T-cell (primary cell): Measurements from ENCODE around the gene MEIS1. TPM values are rescaled to one million over a fixed set of nuclear protein-coding genes. Genes with fewer than 3 reads are reported as not detected.

ENCODE experiments used
- ATAC-seq, 4 experiments: fragments of 200-7000 bp in 3 of 4; fragments of 150-1000 bp in 1 of 4; cut with Tn5 transposase; replicated peaks in 1 of 4; 1 replicate in 3 of 4; 2 replicates in 1 of 4; pipeline ENCODE4 v1.10.0; 2021; ENCODE audit warnings: moderate library complexity in 3 of 4, mild to moderate bottlenecking in 2 of 4, moderate number of reproducible peaks in 1 of 4
- CTCF ChIA-PET, 2 donors: fragments of 300-600 bp; sonication (Branson Sonifier 250); formaldehyde crosslinking; loops; one replicate each; lab custom pipeline; 2022; ENCODE audit warnings: antibody characterized with exemption in 2 of 2; lab: Charles Lee
- POLR2A ChIA-PET, 2 donors: fragments of 300-600 bp; sonication (Branson Sonifier 250); formaldehyde crosslinking; loops; one replicate each; lab custom pipeline; 2022; ENCODE audit warnings: antibody characterized with exemption in 2 of 2; lab: Charles Lee
- DNase-seq, 35 experiments: peaks; one replicate each; pipeline versions ENCODE4 v3.0.0 to v3.0.0-alpha.2; 2013 to 2023
- H3K27ac ChIP-seq: one replicate; pipeline ENCODE4 v1.5.1; 2013; ENCODE audit warnings: low read length
- H3K27me3 ChIP-seq, 2 experiments: replicated peaks in 1 of 2; 1 replicate in 1 of 2; 2 replicates in 1 of 2; pipeline versions ENCODE4 v1.6.1 to v1.7.0; 2013; ENCODE audit warnings: low read length in 1 of 2, mixed read lengths in 1 of 2; ENCODE audit not compliant: control insufficient read depth in 2 of 2, insufficient read depth in 2 of 2; ENCODE audit errors: extremely low read depth in 1 of 2
- H3K36me3 ChIP-seq, 2 donors: 1 replicate in 1 of 2; 2 replicates in 1 of 2; pipeline versions ENCODE4 v1.6.1 to v1.7.0; 2013; ENCODE audit warnings: low read length in 1 of 2; ENCODE audit not compliant: control insufficient read depth in 2 of 2, insufficient read depth in 1 of 2; ENCODE audit errors: extremely low read depth in 1 of 2
- H3K4me1 ChIP-seq, 2 experiments: 1 replicate in 1 of 2; 2 replicates in 1 of 2; pipeline versions ENCODE4 v1.6.1 to v1.7.0; 2013; ENCODE audit warnings: low read length in 2 of 2, mixed read lengths in 1 of 2; ENCODE audit not compliant: insufficient read depth in 2 of 2, control insufficient read depth in 1 of 2; ENCODE audit errors: extremely low read depth in 1 of 2
- H3K4me3 ChIP-seq, 2 donors: 1 replicate in 1 of 2; 2 replicates in 1 of 2; pipeline versions ENCODE4 v1.5.1 to v1.7.0; 2013; ENCODE audit warnings: mild to moderate bottlenecking in 2 of 2, low read length in 1 of 2, moderate library complexity in 1 of 2; ENCODE audit not compliant: control insufficient read depth in 1 of 2; ENCODE audit errors: extremely low read depth in 1 of 2
- H3K9me3 ChIP-seq: 2 replicates; pipeline ENCODE4 v1.7.0; 2013
- H3K27ac Mint-ChIP-seq, 2 donors: one replicate each; pipeline ENCODE4 v1.8.0; 2020 to 2021; ENCODE audit warnings: mild to moderate bottlenecking in 2 of 2, mixed read lengths in 2 of 2
- H3K27me3 Mint-ChIP-seq, 2 donors: one replicate each; pipeline ENCODE4 v1.8.0; 2021 to 2022; ENCODE audit warnings: mixed read lengths in 2 of 2
- H3K36me3 Mint-ChIP-seq: one replicate; pipeline ENCODE4 v1.8.0; 2021; ENCODE audit warnings: mixed read lengths
- H3K4me1 Mint-ChIP-seq, 3 donors: one replicate each; pipeline ENCODE4 v1.8.0; 2020 to 2022; ENCODE audit warnings: mixed read lengths in 3 of 3, mild to moderate bottlenecking in 1 of 3
- H3K4me3 Mint-ChIP-seq, 3 donors: one replicate each; pipeline ENCODE4 v1.8.0; 2020 to 2022; ENCODE audit warnings: mild to moderate bottlenecking in 3 of 3, mixed read lengths in 3 of 3, moderate library complexity in 3 of 3
- H3K9me3 Mint-ChIP-seq, 3 donors: one replicate each; pipeline ENCODE4 v1.8.0; 2020 to 2022; ENCODE audit warnings: mixed read lengths in 3 of 3
- WGBS: methylation state at CpG from one replicate; pipeline ENCODE4 v1.1.5; 2013; ENCODE audit warnings: missing lambda C conversion rate; ENCODE audit not compliant: insufficient coverage; 5-methylcytosine and 5-hydroxymethylcytosine counted together
- total RNA-seq, 35 experiments: library from RNA in 6 of 35; stranded (reverse) in 6 of 35; fragments of 120-200 nt in 1 of 35; gene quantifications; one replicate each; pipeline versions ENCODE4 v1.2.1 to v1.2.4 and lab custom pipeline; 2013 to 2026

MEIS1 gene
- total RNA-seq, 5 donors from 2014 or later (not counting 1 experiment from before 2014, with no cell fraction given) = 0.32 to 3.4 (median 0.90) TPM

DNA sequence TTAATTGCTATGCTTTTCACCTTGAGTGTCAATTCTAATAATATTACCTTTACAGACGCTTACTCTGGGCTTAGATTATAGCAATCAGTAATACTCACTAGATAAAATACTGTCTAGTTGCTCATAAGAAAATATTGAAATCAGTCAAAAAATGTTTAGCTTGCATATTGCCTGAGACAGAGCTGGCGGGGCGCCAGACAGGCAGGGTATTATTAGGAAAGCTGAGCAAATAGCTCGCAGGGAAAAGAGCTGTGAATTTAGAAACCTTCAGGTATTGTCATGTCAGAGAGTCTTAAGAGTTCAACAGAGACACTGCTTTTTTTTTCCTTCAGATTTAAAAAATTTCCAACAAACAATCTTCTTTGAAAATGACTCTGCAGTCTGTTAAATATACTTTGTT, 118.4 kb downstream of the MEIS1 start:
- no peaks in the 10 kb centered on the region for H3K9me3 ChIP-seq
- no peaks in the 10 kb centered on the region for H3K4me1 ChIP-seq
- Mint-ChIP-seq H3K4me3 (no peak overlapping the region), H3K36me3 (no peaks in the 10 kb centered on the region), H3K27me3 (peaks cover 3 to 13% of the 10 kb centered on the region in 2 donors), H3K9me3 (peaks cover 0 to 7% (median 0%) of the 10 kb centered on the region in 3 donors), H3K27ac (no peak overlapping the region), H3K4me1 (peaks cover 4 to 11% (median 5%) of the 10 kb centered on the region in 3 donors)
- POLR2A ChIA-PET = no interaction called here
- no peaks in the 10 kb centered on the region for H3K27me3 ChIP-seq
- no peak overlapping the region for H3K4me3 ChIP-seq
- ATAC-seq (no peak), DNase-seq (no peak)
- no peaks in the 10 kb centered on the region for H3K36me3 ChIP-seq
- H3K27ac ChIP-seq = no peak overlapping the region
- WGBS = 87% methylated on average over 3 of the region's 4 CpGs
- CTCF ChIA-PET = no interaction called here

- no peak for DNase-seq
These were observed 120.2 kb downstream of the MEIS1 start for GRCh38 chr2:66555091-66555490.

GRCh38 chr2:66555501-66556324, 120.8 kb downstream of the MEIS1 start:
- ChIA-PET POLR2A (interaction anchor here in 1 of 2 donors (0.6 kb wide), 1 partner anchor 1739 kb away, joined by 7 read pairs; no protein-coding TSS in a partner anchor), CTCF (no interaction called here)
- DNase-seq (no peak), ATAC-seq (no peak)
- H3K27me3 Mint-ChIP-seq = peaks cover 4 to 13% of the 10 kb centered on the region in 2 donors
- no peaks in the 10 kb centered on the region for H3K36me3 ChIP-seq
- H3K4me1 ChIP-seq = no peaks in the 10 kb centered on the region
- H3K27me3 ChIP-seq = no peaks in the 10 kb centered on the region
- peaks cover 0 to 7% (median 0%) of the 10 kb centered on the region in 3 donors for H3K9me3 Mint-ChIP-seq
- H3K27ac Mint-ChIP-seq = no peak overlapping the region
- 17% methylated on average over 2 of the region's 14 CpGs for whole genome bisulfite sequencing
- peak overlapping the region in 1 of 3 donors; percentile 33 for H3K4me3 Mint-ChIP-seq
- H3K36me3 Mint-ChIP-seq = no peaks in the 10 kb centered on the region
- no peaks in the 10 kb centered on the region for H3K9me3 ChIP-seq
- H3K27ac ChIP-seq = no peak overlapping the region
- H3K4me1 Mint-ChIP-seq = peaks cover 4 to 11% (median 5%) of the 10 kb centered on the region in 3 donors
- H3K4me3 ChIP-seq = no peak overlapping the region

More at GRCh38 chr2:66555091-66555490, 120.2 kb downstream of the MEIS1 start:
- Mint-ChIP-seq H3K27me3 (peaks cover 3 to 13% of the 10 kb centered on the region in 2 donors), H3K9me3 (peaks cover 0 to 7% (median 0%) of the 10 kb centered on the region in 3 donors), H3K27ac (no peak overlapping the region), H3K36me3 (no peaks in the 10 kb centered on the region), H3K4me3 (no peak overlapping the region), H3K4me1 (peaks cover 4 to 11% (median 5%) of the 10 kb centered on the region in 3 donors)
- H3K9me3 ChIP-seq = no peaks in the 10 kb centered on the region
- H3K4me3 ChIP-seq = no peak overlapping the region
- POLR2A ChIA-PET = no interaction called here
- no CpG with 5 or more reads among the region's 4 CpGs for WGBS
- CTCF ChIA-PET = no interaction called here
- H3K27ac ChIP-seq = no peak overlapping the region
- no peaks in the 10 kb centered on the region for H3K36me3 ChIP-seq
- no peak for ATAC-seq
- H3K4me1 ChIP-seq = no peaks in the 10 kb centered on the region
- H3K27me3 ChIP-seq = no peaks in the 10 kb centered on the region

DNA sequence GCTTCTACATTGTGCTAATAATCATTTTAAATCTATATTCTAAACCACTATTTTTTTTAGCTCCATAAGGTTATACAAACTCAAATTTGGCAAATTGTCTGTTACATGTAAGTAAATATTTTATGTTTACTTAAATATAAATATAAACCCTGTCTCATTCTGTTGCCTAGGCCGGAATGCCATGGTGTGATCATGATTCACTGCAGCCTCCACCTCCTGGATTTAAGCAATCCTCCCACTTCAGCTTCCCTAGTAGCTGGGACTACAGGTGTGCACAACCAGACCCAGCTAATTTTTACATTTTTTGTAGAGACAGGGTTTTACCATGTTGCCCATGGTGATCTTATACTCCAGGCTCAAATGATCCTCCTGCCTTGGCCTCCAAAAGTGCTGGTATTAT, 124.7 kb downstream of the MEIS1 start:
- ChIA-PET POLR2A (no interaction called here), CTCF (no interaction called here)
- DNase-seq = no peak
- Mint-ChIP-seq H3K27me3 (peaks cover 4 to 20% of the 10 kb centered on the region in 2 donors), H3K9me3 (peaks cover 0 to 7% (median 0%) of the 10 kb centered on the region in 3 donors), H3K36me3 (no peaks in the 10 kb centered on the region), H3K4me1 (peaks cover 4 to 11% (median 5%) of the 10 kb centered on the region in 3 donors), H3K27ac (no peak overlapping the region), H3K4me3 (no peak overlapping the region)
- H3K4me1 ChIP-seq = no peaks in the 10 kb centered on the region
- no peaks in the 10 kb centered on the region for H3K36me3 ChIP-seq
- no peak overlapping the region for H3K27ac ChIP-seq
- H3K4me3 ChIP-seq = no peak overlapping the region
- WGBS = no CpG with 5 or more reads among the region's 1 CpG
- no peak for ATAC-seq
- no peaks in the 10 kb centered on the region for H3K9me3 ChIP-seq
- H3K27me3 ChIP-seq = no peaks in the 10 kb centered on the region

GRCh38 chr2:66560683-66561082, 125.8 kb downstream of the MEIS1 start:
- H3K9me3 ChIP-seq = no peaks in the 10 kb centered on the region
- H3K4me3 ChIP-seq = no peak overlapping the region
- no peak overlapping the region for H3K27ac ChIP-seq
- peaks cover 4 to 7% (median 5%) of the 10 kb centered on the region in 3 donors for H3K4me1 Mint-ChIP-seq
- no peak overlapping the region for H3K27ac Mint-ChIP-seq
- WGBS = no CpG with 5 or more reads among the region's 2 CpGs
- peaks cover 0 to 7% (median 0%) of the 10 kb centered on the region in 3 donors for H3K9me3 Mint-ChIP-seq
- POLR2A ChIA-PET = no interaction called here
- H3K36me3 ChIP-seq = no peaks in the 10 kb centered on the region
- CTCF ChIA-PET = no interaction called here
- H3K4me3 Mint-ChIP-seq = no peak overlapping the region
- DNase-seq (no peak), ATAC-seq (no peak)
- peaks cover 4 to 16% of the 10 kb centered on the region in 2 donors for H3K27me3 Mint-ChIP-seq
- H3K36me3 Mint-ChIP-seq = no peaks in the 10 kb centered on the region
- H3K4me1 ChIP-seq = no peaks in the 10 kb centered on the region
- no peaks in the 10 kb centered on the region for H3K27me3 ChIP-seq

DNA sequence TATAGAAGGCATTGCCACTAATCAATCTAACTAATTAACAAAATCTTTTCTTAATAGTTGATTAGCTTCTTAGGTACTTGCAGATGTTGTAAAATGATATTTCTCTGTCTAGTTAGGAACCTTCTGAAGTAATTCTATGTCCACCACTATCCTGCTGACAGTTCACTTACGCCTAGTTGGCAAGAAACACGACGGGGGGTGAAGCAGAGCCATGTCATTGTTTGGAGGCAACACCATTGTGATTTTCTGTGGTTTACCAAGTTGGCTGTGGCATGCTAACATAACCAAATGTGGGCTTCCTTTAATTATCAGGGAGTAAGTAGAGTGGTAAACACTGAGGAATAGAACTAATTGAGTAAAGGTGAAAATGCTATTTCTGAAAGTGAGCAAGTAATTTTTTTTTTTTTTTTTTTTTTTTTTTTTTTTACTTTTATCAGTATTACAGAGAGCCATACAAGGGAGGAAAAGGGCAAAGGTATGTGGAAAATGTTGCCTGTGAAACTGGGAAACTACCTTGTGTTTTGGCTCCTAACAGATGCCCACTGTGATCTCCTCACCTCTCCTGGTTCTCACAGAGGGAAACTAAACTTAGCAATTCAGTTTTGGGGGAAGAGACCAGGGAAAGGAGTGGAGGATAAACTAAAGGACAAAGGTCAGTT, 126.8 kb downstream of the MEIS1 start:
- Mint-ChIP-seq H3K4me3 (no peak overlapping the region), H3K27me3 (peaks cover 4 to 11% of the 10 kb centered on the region in 2 donors), H3K9me3 (no peaks in the 10 kb centered on the region), H3K36me3 (no peaks in the 10 kb centered on the region), H3K27ac (no peak overlapping the region), H3K4me1 (no peaks in the 10 kb centered on the region)
- H3K9me3 ChIP-seq = no peaks in the 10 kb centered on the region
- no peaks in the 10 kb centered on the region for H3K4me1 ChIP-seq
- no peak overlapping the region for H3K27ac ChIP-seq
- no peak for ATAC-seq
- H3K27me3 ChIP-seq = no peaks in the 10 kb centered on the region
- ChIA-PET POLR2A (no interaction called here), CTCF (no interaction called here)
- H3K4me3 ChIP-seq = no peak overlapping the region
- H3K36me3 ChIP-seq = no peaks in the 10 kb centered on the region
- no CpG with 5 or more reads among the region's 3 CpGs for WGBS
- DNase-seq = no peak
